GM12878 (cell line): ENCODE data around the gene ETNPPL. TPM values are rescaled to one million over a fixed set of nuclear protein-coding genes. Genes with fewer than 3 reads are reported as not detected.

Experiments
- ATAC-seq: fragments of 200-7000 bp; cut with Tn5 transposase; 3 replicates; pipeline ENCODE4 v1.9.1; 2020; ENCODE audit warnings: mild to moderate bottlenecking, moderate library complexity
- BruUV-seq: library from RNA; stranded (reverse); fragments of 400-500 nt; replicated peaks from 2 replicates; lab custom pipeline; 2021; lab: Mats Ljungman, UMichigan
- CTCF ChIA-PET: fragments of 300-600 bp; sonication (Branson Sonifier 250); formaldehyde crosslinking; extraction: SDS; loops from one replicate; lab custom pipeline; 2021; ENCODE audit warnings: inconsistent platforms; lab: Yijun Ruan, JAX
- POLR2A ChIA-PET: fragments of 350-600 bp; formaldehyde crosslinking; extraction: SDS; loops from one replicate; lab custom pipeline; 2021; ENCODE audit warnings: inconsistent platforms; lab: Charles Lee
- RAD21 ChIA-PET: fragments of 300-600 bp; sonication (Branson Sonifier 250); formaldehyde crosslinking; loops from one replicate; lab custom pipeline; 2023; ENCODE audit warnings: antibody characterized with exemption; ENCODE audit not compliant: unreplicated experiment; lab: Charles Lee
- SMC1A ChIA-PET: fragments of 300-600 bp; sonication (Branson Sonifier 250); formaldehyde crosslinking; loops from one replicate; lab custom pipeline; 2023; ENCODE audit not compliant: unreplicated experiment, uncharacterized antibody; lab: Charles Lee
- DNase-seq: peaks from one replicate; pipeline ENCODE4 v3.0.0-alpha.2; 2011; ENCODE audit warnings: low read depth, low spot score
- FAIRE-seq: peaks from 3 replicates; lab custom pipeline; 2011; peaks lifted over from hg19 to GRCh38; lab: Jason Lieb, UNC
- H2AFZ ChIP-seq: 2 replicates; pipeline ENCODE4 v1.6.0; 2011; ENCODE audit warnings: low read depth, low read length, control low read depth; ENCODE audit not compliant: control insufficient read depth
- H3K27ac ChIP-seq: 2 replicates; pipeline ENCODE4 v1.5.1; 2011; ENCODE audit warnings: control low read depth; ENCODE audit not compliant: control insufficient read depth, insufficient read depth
- H3K27me3 ChIP-seq, 2 experiments: replicated peaks in 1 of 2; 2 replicates each; pipeline versions ENCODE4 v1.6.0 to v1.6.1; 2011; ENCODE audit warnings: low read length in 1 of 2; ENCODE audit not compliant: control insufficient read depth in 2 of 2, insufficient read depth in 2 of 2
- H3K36me3 ChIP-seq, 2 experiments: 2 replicates each; pipeline ENCODE4 v1.5.1; 2011; ENCODE audit warnings: low read length in 1 of 2; ENCODE audit not compliant: control insufficient read depth in 2 of 2, insufficient read depth in 2 of 2
- H3K4me1 ChIP-seq: 2 replicates; pipeline ENCODE4 v1.6.1; 2011; ENCODE audit warnings: mild to moderate bottlenecking, low read length, moderate library complexity, mixed read lengths; ENCODE audit not compliant: control insufficient read depth, insufficient read depth
- H3K4me2 ChIP-seq: 2 replicates; pipeline ENCODE4 v1.6.0; 2011; ENCODE audit warnings: control low read depth; ENCODE audit not compliant: control insufficient read depth, insufficient read depth
- H3K4me3 ChIP-seq: fragments of 200-600 bp; sonication (generic); 2 replicates; pipeline ENCODE4 v1.5.1; 2016
- H3K79me2 ChIP-seq: 2 replicates; pipeline ENCODE4 v1.6.0; 2011; ENCODE audit warnings: low read length; ENCODE audit not compliant: control insufficient read depth, insufficient read depth
- H3K9ac ChIP-seq: 2 replicates; pipeline ENCODE4 v1.8.0; 2011; ENCODE audit warnings: low read length, control low read depth, mixed read lengths; ENCODE audit not compliant: control insufficient read depth, insufficient read depth
- H3K9me3 ChIP-seq: replicated peaks from 3 replicates; pipeline ENCODE4 v1.5.1; 2011; ENCODE audit warnings: mild to moderate bottlenecking, low read length; ENCODE audit not compliant: control insufficient read depth, insufficient read depth
- H4K20me1 ChIP-seq: 2 replicates; pipeline ENCODE4 v1.6.0; 2011; ENCODE audit not compliant: control insufficient read depth, insufficient read depth
- BCL11A ChIP-seq: IDR thresholded peaks from 2 replicates; pipeline ENCODE4 v1.6.1; 2011; ENCODE audit warnings: low read depth, low read length
- CHD1 ChIP-seq: IDR thresholded peaks from 2 replicates; pipeline ENCODE4 v1.6.1; 2012; ENCODE audit warnings: low read depth, low read length, improper control_type of control experiment
- ESRRA ChIP-seq: IDR thresholded peaks from 2 replicates; pipeline ENCODE4 v1.6.1; 2012; ENCODE audit warnings: mild to moderate bottlenecking, low read length, improper control_type of control experiment
- NFYA ChIP-seq: IDR thresholded peaks from 2 replicates; pipeline ENCODE4 v1.6.1; 2011; ENCODE audit warnings: low read depth, mild to moderate bottlenecking, low read length, improper control_type of control experiment, borderline replicate concordance
- POLR2AphosphoS2 ChIP-seq: IDR thresholded peaks from 2 replicates; pipeline ENCODE4 v1.6.1; 2011; ENCODE audit warnings: low read depth, mild to moderate bottlenecking, low read length, improper control_type of control experiment, moderate library complexity
- RCOR1 ChIP-seq: conservative IDR thresholded peaks from 2 replicates; pipeline ENCODE4 v1.6.1; 2012; ENCODE audit warnings: low read depth, low read length, improper control_type of control experiment
- SPI1 ChIP-seq: IDR thresholded peaks from 2 replicates; pipeline ENCODE4 v1.6.1; 2011; ENCODE audit warnings: low read depth, mild to moderate bottlenecking, low read length, moderate library complexity, borderline replicate concordance; ENCODE audit not compliant: insufficient read depth
- ZNF592 ChIP-seq: fragments of 450-650 bp; IDR thresholded peaks from 2 replicates; pipeline ENCODE4 v1.6.1; 2017; ENCODE audit warnings: mild to moderate bottlenecking, moderate library complexity
- WGBS: methylation state at CpG from one replicate; pipeline ENCODE4 v1.1.6; 2016; ENCODE audit warnings: low lambda C conversion rate; ENCODE audit not compliant: insufficient replicate concordance, insufficient coverage; ENCODE audit errors: missing lambda C conversion rate; 5-methylcytosine and 5-hydroxymethylcytosine counted together
- in situ Hi-C: fragments of 300-500 bp; cut with MboI; formaldehyde crosslinking; loops from 9 replicates; pipeline ENCODE4 v1.14.3; 2018; ENCODE audit warnings: mixed read lengths
- intact Hi-C: fragments of 100-400 bp; cut with micrococcal nuclease; formaldehyde crosslinking; loops from one replicate; pipeline ENCODE4 v1.14.2; 2022; ENCODE audit not compliant: unreplicated experiment
- polyA plus RNA-seq, 11 experiments: library from polyadenylated mRNA; depleted of rRNA in 4 of 11; unstranded in 6 of 11; stranded (reverse) in 5 of 11; fragments of >200 nt; fragmentation: Nextera tagmentation in 4 of 11; fragmentation: Illumina TruSeq in 1 of 11; extraction: Ambion mirVana in 4 of 11; extraction: Trizol in 1 of 11; gene quantifications; 1 replicate in 1 of 11; 2 replicates in 10 of 11; pipeline versions ENCODE4 v1.2.1 to v1.2.3, GENCODE V29; 2011 to 2016; ENCODE audit warnings: inconsistent platforms in 2 of 11, missing spikeins in 2 of 11, low read depth in 1 of 11
- total RNA-seq, 4 experiments: library from RNA; depleted of rRNA in 3 of 4; stranded (reverse); fragments of >200 nt in 3 of 4; fragmentation: Illumina TruSeq in 1 of 4; extraction: Trizol in 1 of 4; gene quantifications; 2 replicates each; pipeline versions ENCODE4 v1.2.1 to v1.2.3, GENCODE V29; 2013 to 2021
- TF ChIP-seq, protein P1 (sequence below): fragments of 450-650 bp; IDR thresholded peaks from 2 replicates; pipeline ENCODE4 v1.6.1; 2017; ENCODE audit warnings: mild to moderate bottlenecking, low read depth, inconsistent platforms; ENCODE audit not compliant: poor library complexity, severe bottlenecking
- TF ChIP-seq, protein P2 (sequence below): fragments of 450-650 bp; IDR thresholded peaks from 2 replicates; pipeline ENCODE4 v1.6.1; 2016; ENCODE audit warnings: mild to moderate bottlenecking
- TF ChIP-seq, protein P3 (sequence below): IDR thresholded peaks from 2 replicates; pipeline ENCODE4 v1.6.1; 2011; ENCODE audit warnings: mild to moderate bottlenecking, low read depth, low read length, moderate library complexity; ENCODE audit not compliant: insufficient replicate concordance
- TF ChIP-seq, protein P4 (sequence below): fragments of 150-350 bp; IDR thresholded peaks from 2 replicates; pipeline ENCODE4 v1.6.1; 2014; ENCODE audit warnings: mild to moderate bottlenecking, low read depth, low read length

The ETNPPL gene
- total and polyA plus RNA-seq, 10 of the 15 experiments (the other 5 are each of a cell fraction or from before 2014, with no cell fraction given), result not detected

- TF ChIP-seq BCL11A (no peak), CHD1 (no peak)
- TF ChIP-seq, protein P1, sequence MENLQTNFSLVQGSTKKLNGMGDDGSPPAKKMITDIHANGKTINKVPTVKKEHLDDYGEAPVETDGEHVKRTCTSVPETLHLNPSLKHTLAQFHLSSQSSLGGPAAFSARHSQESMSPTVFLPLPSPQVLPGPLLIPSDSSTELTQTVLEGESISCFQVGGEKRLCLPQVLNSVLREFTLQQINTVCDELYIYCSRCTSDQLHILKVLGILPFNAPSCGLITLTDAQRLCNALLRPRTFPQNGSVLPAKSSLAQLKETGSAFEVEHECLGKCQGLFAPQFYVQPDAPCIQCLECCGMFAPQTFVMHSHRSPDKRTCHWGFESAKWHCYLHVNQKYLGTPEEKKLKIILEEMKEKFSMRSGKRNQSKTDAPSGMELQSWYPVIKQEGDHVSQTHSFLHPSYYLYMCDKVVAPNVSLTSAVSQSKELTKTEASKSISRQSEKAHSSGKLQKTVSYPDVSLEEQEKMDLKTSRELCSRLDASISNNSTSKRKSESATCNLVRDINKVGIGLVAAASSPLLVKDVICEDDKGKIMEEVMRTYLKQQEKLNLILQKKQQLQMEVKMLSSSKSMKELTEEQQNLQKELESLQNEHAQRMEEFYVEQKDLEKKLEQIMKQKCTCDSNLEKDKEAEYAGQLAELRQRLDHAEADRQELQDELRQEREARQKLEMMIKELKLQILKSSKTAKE, result no peak
- TF ChIP-seq, protein P2, sequence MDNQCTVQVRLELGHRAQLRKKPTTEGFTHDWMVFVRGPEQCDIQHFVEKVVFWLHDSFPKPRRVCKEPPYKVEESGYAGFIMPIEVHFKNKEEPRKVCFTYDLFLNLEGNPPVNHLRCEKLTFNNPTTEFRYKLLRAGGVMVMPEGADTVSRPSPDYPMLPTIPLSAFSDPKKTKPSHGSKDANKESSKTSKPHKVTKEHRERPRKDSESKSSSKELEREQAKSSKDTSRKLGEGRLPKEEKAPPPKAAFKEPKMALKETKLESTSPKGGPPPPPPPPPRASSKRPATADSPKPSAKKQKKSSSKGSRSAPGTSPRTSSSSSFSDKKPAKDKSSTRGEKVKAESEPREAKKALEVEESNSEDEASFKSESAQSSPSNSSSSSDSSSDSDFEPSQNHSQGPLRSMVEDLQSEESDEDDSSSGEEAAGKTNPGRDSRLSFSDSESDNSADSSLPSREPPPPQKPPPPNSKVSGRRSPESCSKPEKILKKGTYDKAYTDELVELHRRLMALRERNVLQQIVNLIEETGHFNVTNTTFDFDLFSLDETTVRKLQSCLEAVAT, result no peak
Measured at GRCh38 chr4:108696160-108696559, 66.7 kb downstream of the ETNPPL start (continued).

DNA sequence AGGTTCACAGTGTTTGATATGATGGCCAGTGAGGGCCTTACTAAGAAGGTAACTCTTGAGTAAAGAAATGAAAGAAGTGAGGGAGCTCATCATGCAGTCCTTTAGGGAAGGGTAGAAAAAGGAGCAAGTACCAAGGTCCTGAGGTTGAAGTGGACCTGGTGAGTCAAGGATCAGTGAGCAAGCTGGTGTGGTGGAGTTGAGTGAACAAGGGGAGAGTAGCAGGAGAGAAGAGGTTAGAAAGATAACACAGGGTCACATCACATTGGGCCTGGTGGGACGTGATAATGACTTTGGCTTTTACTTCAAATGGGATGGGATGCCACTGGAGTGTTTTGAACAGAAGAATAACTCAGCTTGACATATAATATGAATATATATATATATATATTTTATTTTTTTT is 67.8 kb downstream of the ETNPPL start:
- intact Hi-C loops, result no loop called here
- ChIA-PET POLR2A (no interaction called here), CTCF (interaction anchor here (1.1 kb wide), 1 partner anchor 402 kb away, joined by 3 read pairs; no protein-coding TSS in a partner anchor), SMC1A (interaction anchor here (0.5 kb wide), 1 partner anchor 56 kb away, joined by 3 read pairs; no protein-coding TSS in a partner anchor), RAD21 (no interaction called here)
- Histone ChIP-seq H3K36me3 (no peaks in the 10 kb centered on the region), H4K20me1 (no peaks in the 10 kb centered on the region), H3K9ac (no peak overlapping the region), H3K4me1 (no peaks in the 10 kb centered on the region), H3K27me3 (no peaks in the 10 kb centered on the region), H2AFZ (no peak overlapping the region), H3K4me2 (no peak overlapping the region), H3K4me3 (no peak overlapping the region), H3K27ac (no peak overlapping the region), H3K79me2 (no peaks in the 10 kb centered on the region), H3K9me3 (no peaks in the 10 kb centered on the region)
- ATAC-seq (no peak), DNase-seq (no peak), FAIRE-seq (no peak)
- BruUV-seq, result no TSS peak
- in situ Hi-C loops, result no loop called here
- 37% methylated on average over 1 of the region's 1 CpG for WGBS
- TF ChIP-seq ZNF592 (no peak), ESRRA (no peak), NFYA (no peak), SPI1 (no peak), POLR2AphosphoS2 (no peak), RCOR1 (no peak)
- TF ChIP-seq, protein P3, sequence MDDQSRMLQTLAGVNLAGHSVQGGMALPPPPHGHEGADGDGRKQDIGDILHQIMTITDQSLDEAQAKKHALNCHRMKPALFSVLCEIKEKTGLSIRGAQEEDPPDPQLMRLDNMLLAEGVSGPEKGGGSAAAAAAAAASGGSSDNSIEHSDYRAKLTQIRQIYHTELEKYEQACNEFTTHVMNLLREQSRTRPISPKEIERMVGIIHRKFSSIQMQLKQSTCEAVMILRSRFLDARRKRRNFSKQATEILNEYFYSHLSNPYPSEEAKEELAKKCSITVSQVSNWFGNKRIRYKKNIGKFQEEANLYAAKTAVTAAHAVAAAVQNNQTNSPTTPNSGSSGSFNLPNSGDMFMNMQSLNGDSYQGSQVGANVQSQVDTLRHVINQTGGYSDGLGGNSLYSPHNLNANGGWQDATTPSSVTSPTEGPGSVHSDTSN, result no peak
- TF ChIP-seq, protein P4, sequence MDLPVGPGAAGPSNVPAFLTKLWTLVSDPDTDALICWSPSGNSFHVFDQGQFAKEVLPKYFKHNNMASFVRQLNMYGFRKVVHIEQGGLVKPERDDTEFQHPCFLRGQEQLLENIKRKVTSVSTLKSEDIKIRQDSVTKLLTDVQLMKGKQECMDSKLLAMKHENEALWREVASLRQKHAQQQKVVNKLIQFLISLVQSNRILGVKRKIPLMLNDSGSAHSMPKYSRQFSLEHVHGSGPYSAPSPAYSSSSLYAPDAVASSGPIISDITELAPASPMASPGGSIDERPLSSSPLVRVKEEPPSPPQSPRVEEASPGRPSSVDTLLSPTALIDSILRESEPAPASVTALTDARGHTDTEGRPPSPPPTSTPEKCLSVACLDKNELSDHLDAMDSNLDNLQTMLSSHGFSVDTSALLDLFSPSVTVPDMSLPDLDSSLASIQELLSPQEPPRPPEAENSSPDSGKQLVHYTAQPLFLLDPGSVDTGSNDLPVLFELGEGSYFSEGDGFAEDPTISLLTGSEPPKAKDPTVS, result no peak
